H1 (cell line): Measurements from ENCODE around the gene OLFM2.

ENCODE experiments used
- BRCA1 ChIP-seq: IDR thresholded peaks from 2 replicates; pipeline ENCODE4 v1.6.1; 2012; ENCODE audit warnings: low read depth, low read length, improper control_type of control experiment
- EZH2 ChIP-seq: fragments of 200-600 bp; sonication (generic); IDR thresholded peaks from 2 replicates; pipeline ENCODE4 v1.7.1; 2012; ENCODE audit warnings: low read depth, mild to moderate bottlenecking, moderate library complexity, low read length, inconsistent platforms; ENCODE audit not compliant: severe bottlenecking
- POLR2A ChIP-seq, 2 experiments: IDR thresholded peaks; 1 replicate in 1 of 2; 2 replicates in 1 of 2; pipeline ENCODE4 v1.6.1; 2011; ENCODE audit warnings: low read depth in 2 of 2, low read length in 2 of 2, mild to moderate bottlenecking in 2 of 2; ENCODE audit errors: control extremely low read depth in 1 of 2
- POLR2AphosphoS5 ChIP-seq: IDR thresholded peaks from 2 replicates; pipeline ENCODE4 v1.6.1; 2011; ENCODE audit warnings: low read depth, low read length
- RBBP5 ChIP-seq: IDR thresholded peaks from 2 replicates; pipeline ENCODE4 v1.7.1; 2012; ENCODE audit warnings: low read depth, mild to moderate bottlenecking, inconsistent platforms, low read length, moderate library complexity, borderline replicate concordance
- ZNF274 ChIP-seq: IDR thresholded peaks from 2 replicates; pipeline ENCODE4 v1.7.0; 2012; ENCODE audit warnings: low read length, borderline replicate concordance; ENCODE audit errors: extremely low read depth
- TF ChIP-seq, protein P1 (sequence below), 3 experiments: IDR thresholded peaks; 1 replicate in 2 of 3; 2 replicates in 1 of 3; pipeline versions ENCODE4 v1.5.1 to v1.6.1; 2011; ENCODE audit warnings: low read length in 3 of 3, mild to moderate bottlenecking in 3 of 3, inconsistent platforms in 2 of 3, low read depth in 1 of 3, moderate library complexity in 1 of 3; ENCODE audit not compliant: insufficient read depth in 1 of 3; ENCODE audit errors: control extremely low read depth in 1 of 3
- TF ChIP-seq, protein P2 (sequence below): IDR thresholded peaks from 2 replicates; pipeline ENCODE4 v1.6.1; 2012; ENCODE audit warnings: low read length, inconsistent platforms
- TF ChIP-seq, protein P3 (sequence below): IDR thresholded peaks from 2 replicates; pipeline ENCODE4 v1.6.1; 2011; ENCODE audit warnings: low read length, improper control_type of control experiment

DNA sequence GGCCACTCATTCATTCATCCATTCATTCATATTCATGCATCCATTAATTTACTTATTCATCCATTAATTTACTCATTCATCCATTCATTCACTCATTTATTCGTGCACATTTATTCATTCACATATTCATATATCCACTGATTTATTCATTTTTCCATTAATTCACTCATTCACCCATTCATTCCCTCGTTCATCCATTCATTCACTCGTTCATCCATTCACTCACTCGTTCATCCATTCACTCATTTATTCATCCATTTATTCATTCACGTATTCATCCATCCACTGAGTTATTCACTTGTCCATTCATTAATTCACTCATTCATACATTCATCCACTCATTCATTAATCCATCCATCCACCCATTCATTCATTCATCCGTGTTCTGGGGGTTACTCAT is 35.8 kb upstream of the OLFM2 start:
- TF ChIP-seq POLR2A (IDR thresholded peaks at IDR 0.05; ENCODE audit: control extremely low read depth in 1 of 2, low read depth in 2 of 2, low read length in 2 of 2) (no peak), ZNF274 (no peak), EZH2 (no peak), POLR2AphosphoS5 (no peak), RBBP5 (no peak), BRCA1 (no peak)
- TF ChIP-seq, protein P1, sequence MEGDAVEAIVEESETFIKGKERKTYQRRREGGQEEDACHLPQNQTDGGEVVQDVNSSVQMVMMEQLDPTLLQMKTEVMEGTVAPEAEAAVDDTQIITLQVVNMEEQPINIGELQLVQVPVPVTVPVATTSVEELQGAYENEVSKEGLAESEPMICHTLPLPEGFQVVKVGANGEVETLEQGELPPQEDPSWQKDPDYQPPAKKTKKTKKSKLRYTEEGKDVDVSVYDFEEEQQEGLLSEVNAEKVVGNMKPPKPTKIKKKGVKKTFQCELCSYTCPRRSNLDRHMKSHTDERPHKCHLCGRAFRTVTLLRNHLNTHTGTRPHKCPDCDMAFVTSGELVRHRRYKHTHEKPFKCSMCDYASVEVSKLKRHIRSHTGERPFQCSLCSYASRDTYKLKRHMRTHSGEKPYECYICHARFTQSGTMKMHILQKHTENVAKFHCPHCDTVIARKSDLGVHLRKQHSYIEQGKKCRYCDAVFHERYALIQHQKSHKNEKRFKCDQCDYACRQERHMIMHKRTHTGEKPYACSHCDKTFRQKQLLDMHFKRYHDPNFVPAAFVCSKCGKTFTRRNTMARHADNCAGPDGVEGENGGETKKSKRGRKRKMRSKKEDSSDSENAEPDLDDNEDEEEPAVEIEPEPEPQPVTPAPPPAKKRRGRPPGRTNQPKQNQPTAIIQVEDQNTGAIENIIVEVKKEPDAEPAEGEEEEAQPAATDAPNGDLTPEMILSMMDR (IDR thresholded peaks at IDR 0.05; ENCODE audit: control extremely low read depth in 1 of 3, insufficient read depth in 1 of 3, low read depth in 1 of 3, low read length in 3 of 3): no peak
- TF ChIP-seq, protein P2, sequence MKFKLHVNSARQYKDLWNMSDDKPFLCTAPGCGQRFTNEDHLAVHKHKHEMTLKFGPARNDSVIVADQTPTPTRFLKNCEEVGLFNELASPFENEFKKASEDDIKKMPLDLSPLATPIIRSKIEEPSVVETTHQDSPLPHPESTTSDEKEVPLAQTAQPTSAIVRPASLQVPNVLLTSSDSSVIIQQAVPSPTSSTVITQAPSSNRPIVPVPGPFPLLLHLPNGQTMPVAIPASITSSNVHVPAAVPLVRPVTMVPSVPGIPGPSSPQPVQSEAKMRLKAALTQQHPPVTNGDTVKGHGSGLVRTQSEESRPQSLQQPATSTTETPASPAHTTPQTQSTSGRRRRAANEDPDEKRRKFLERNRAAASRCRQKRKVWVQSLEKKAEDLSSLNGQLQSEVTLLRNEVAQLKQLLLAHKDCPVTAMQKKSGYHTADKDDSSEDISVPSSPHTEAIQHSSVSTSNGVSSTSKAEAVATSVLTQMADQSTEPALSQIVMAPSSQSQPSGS: no peak
- TF ChIP-seq, protein P3, sequence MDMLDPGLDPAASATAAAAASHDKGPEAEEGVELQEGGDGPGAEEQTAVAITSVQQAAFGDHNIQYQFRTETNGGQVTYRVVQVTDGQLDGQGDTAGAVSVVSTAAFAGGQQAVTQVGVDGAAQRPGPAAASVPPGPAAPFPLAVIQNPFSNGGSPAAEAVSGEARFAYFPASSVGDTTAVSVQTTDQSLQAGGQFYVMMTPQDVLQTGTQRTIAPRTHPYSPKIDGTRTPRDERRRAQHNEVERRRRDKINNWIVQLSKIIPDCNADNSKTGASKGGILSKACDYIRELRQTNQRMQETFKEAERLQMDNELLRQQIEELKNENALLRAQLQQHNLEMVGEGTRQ: no peak
